C4-2B (cell line): ENCODE results near the gene TRERF1.
"Not testable (repeated sequence)": the region's sequence is repeated elsewhere in the genome, so short reads cannot be mapped to it uniquely, and the experiment has no call there.

ENCODE experiments used
- H3K27ac ChIP-seq: fragments of 450-650 bp; 2 replicates; pipeline ENCODE4 v1.5.1; 2017
- CTCF ChIP-seq: fragments of 450-650 bp; conservative IDR thresholded peaks from 2 replicates; pipeline ENCODE4 v1.5.1; 2017; ENCODE audit warnings: mild to moderate bottlenecking
- ZFX ChIP-seq: fragments of 450-650 bp; IDR thresholded peaks from 2 replicates; pipeline ENCODE4 v1.6.1; 2017

Gene TRERF1

GRCh38 chr6:42335896-42336295 is 115.8 kb downstream of the TRERF1 start:
- TF ChIP-seq CTCF (no peak), ZFX (no peak)
- no peak overlapping the region for H3K27ac ChIP-seq

DNA sequence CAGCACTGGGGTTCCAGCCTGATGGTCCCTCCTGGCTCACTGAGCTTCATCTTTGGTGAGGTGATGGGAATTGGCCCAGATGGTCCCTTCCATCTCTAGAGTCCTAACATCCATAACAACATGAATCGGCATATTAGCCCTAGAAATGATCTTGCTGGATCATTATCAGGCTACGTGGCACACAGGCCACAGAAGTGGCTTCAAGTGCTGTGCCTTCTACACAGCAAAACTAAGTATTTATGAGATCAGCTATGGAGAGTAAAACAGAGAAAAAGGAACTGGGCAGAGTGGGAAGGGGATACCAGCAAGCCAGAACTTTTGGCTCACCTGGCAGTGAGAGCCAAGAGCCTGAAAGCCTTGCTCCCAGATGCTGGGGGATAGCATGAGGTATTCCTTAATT is 116.9 kb downstream of the TRERF1 start:
- no peak for TF ChIP-seq CTCF
- H3K27ac ChIP-seq = no peak overlapping the region

DNA sequence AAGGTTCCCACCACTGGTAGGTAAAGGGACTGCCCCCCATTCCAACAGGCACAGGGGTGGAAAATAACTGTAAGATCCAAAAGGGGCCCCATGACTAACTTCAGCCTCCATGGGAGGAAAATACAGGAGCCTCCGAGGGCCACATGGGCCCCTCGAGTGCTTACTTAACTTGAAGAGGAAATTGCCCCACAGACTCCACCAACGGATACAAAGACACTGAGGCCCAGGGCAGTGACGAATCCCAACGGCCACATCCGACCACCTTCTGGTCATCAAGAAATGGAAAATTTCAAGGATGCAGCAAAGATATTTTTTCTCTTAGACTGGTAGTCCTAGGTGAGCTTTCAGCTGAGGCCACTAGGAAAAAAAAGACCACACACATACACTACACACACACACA is 118.1 kb downstream of the TRERF1 start:
- no peak overlapping the region for H3K27ac ChIP-seq
- TF ChIP-seq CTCF (no peak), ZFX (no peak)

GRCh38 chr6:42332916-42333315 is 118.8 kb downstream of the TRERF1 start:
- no peak overlapping the region for H3K27ac ChIP-seq
- TF ChIP-seq ZFX = no peak
- TF ChIP-seq CTCF = no peak

- H3K27ac ChIP-seq = no peak overlapping the region
- TF ChIP-seq ZFX (no peak), CTCF (no peak)
Measured at GRCh38 chr6:42331019-42331418, 120.7 kb downstream of the TRERF1 start.

DNA sequence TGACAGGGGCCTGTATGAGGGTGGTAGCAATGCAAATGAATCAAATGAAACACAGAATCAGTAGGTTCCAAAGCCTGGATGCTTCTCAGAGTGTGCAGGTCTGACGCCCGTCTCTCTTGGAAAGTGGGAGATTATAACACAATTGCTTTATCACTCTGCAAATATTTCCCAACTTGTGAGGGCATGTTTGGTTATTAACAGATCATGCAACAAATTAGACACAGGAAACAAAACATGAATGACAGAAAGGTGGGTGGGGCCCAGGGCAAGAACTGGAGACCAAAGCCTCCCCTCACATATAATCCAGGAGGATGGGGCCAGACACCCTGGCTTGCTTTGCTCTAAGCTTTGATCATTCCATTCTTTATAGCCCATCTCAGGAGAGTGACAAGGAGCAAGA is 125.5 kb downstream of the TRERF1 start:
- H3K27ac ChIP-seq = no peak overlapping the region
- TF ChIP-seq CTCF = no peak
- TF ChIP-seq ZFX = no peak

DNA sequence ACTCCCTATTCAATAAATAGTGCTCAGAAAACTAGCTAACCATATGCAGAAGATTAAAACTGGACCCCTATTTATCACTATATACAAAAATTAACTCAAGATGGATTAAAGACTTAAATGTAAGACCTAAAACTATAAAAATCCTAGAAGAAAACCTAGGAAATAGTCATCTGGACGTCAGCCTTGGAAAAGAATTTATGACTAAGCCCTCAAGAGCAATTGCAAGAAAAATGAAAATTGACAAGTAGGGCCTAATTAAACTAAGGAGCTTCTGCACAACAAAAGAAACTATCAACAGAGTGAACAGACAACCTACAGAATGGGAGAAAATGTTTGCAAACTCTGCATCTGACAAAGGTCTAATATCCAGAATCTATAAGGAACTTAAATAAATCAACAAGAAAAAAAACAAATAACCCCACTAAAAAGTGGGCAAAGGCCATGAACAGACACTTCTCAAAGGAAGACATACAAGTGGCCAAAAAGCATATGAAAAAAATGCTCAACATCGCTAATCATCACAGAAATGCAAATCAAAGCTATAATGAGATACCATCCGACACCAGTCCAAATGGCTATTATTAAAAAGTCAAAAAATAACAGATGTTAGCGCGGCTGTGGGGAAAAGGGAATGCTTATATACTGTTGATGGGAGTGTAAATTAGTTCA is 126.9 kb downstream of the TRERF1 start:
- H3K27ac ChIP-seq = not testable (repeated sequence)

- no peak for TF ChIP-seq ZFX
- H3K27ac ChIP-seq = no peak overlapping the region
Measured at GRCh38 chr6:42322676-42323075, 129.1 kb downstream of the TRERF1 start.
